Psoas muscle (tissue), 8 donors: Measurements from ENCODE around the gene TM4SF1. TPM values are rescaled to one million over a fixed set of nuclear protein-coding genes. Genes with fewer than 3 reads are reported as not detected.
"Not testable (repeated sequence)": the region's sequence is repeated elsewhere in the genome, so short reads cannot be mapped to it uniquely, and the experiment has no call there.

ENCODE experiments used
- ATAC-seq, 4 donors: fragments of 200-7000 bp; cut with Tn5 transposase; one replicate each; pipeline ENCODE4 v1.9.1; 2020; ENCODE audit warnings: moderate library complexity in 3 of 4, mild to moderate bottlenecking in 2 of 4
- DNase-seq, 2 donors: peaks; one replicate each; pipeline ENCODE4 v3.0.0-alpha.2; 2020
- H3K27ac ChIP-seq: fragments of 200-600 bp; one replicate; pipeline ENCODE4 v1.8.0; 2022
- H3K27me3 ChIP-seq, 3 donors: fragments of 200-600 bp in 1 of 3; one replicate each; pipeline versions ENCODE4 v1.6.1 to v1.8.0; 2013 to 2022; ENCODE audit warnings: low read length in 2 of 3, mild to moderate bottlenecking in 2 of 3, moderate library complexity in 1 of 3; ENCODE audit not compliant: insufficient read depth in 3 of 3
- H3K36me3 ChIP-seq, 2 donors: fragments of 200-600 bp in 1 of 2; one replicate each; pipeline versions ENCODE4 v1.6.1 to v1.8.0; 2013 to 2022; ENCODE audit warnings: low read depth in 1 of 2, mild to moderate bottlenecking in 1 of 2, moderate library complexity in 1 of 2; ENCODE audit not compliant: insufficient read depth in 1 of 2
- H3K4me1 ChIP-seq: fragments of 200-600 bp; one replicate; pipeline ENCODE4 v1.8.0; 2022
- H3K4me3 ChIP-seq: fragments of 200-600 bp; one replicate; pipeline ENCODE4 v1.8.0; 2022; ENCODE audit warnings: mild to moderate bottlenecking
- H3K9me3 ChIP-seq: fragments of 200-600 bp; one replicate; pipeline ENCODE4 v1.8.0; 2022
- WGBS, 3 donors: extraction: QIAGEN DNeasy Blood & Tissue Kit; methylation state at CpG; one replicate each; pipeline versions ENCODE4 v1.1.6 to v1.1.7; 2013; 5-methylcytosine and 5-hydroxymethylcytosine counted together
- intact Hi-C, 2 donors: fragments of 100-400 bp; cut with DNase I; formaldehyde crosslinking; loops; one replicate each; pipeline versions ENCODE4 v1.11.0 to v1.14.2; 2022
- polyA plus RNA-seq, 3 donors: library from polyadenylated mRNA; stranded (reverse); fragments of 200-250 nt; gene quantifications; one replicate each; pipeline ENCODE4 v1.2.3, GENCODE V29; 2013
- total RNA-seq, 4 donors: library from RNA; stranded (reverse); fragmentation: NEBNext Ultra II Directional in 2 of 4; extraction: Animal tissue kit (Norgen Biotek cat#: 25700) in 2 of 4; gene quantifications; one replicate each; pipeline versions ENCODE4 v1.2.1 to v1.2.4, GENCODE V29; 2021 to 2023
- TF ChIP-seq, protein P1 (sequence below): fragments of 200-600 bp; IDR thresholded peaks from one replicate; pipeline ENCODE4 v1.8.0; 2022; ENCODE audit warnings: antibody characterized with exemption
- donor health status: healthy with polysubstance abuse.
- donor health status: DM: no; HTN: no; CAD: no; lungs with moderate emphysema.
- donor health status: Bipolar disorder and iron deficiency.
- donor health status: healthy.
- donor health status: DM: yes; HTN: yes; CAD: no.
- donor health status: DM: no; HTN: no; CAD: no.
- donor health status: DM: no; HTN: no; CAD: no.
- donor health status: DM: yes; HTN: yes; CAD: no.

TM4SF1 gene
- total and polyA plus RNA-seq, 7 donors, result 30.7 to 61.1 (median 49.4) TPM

- ATAC-seq, result no peak
- intact Hi-C loops, result no loop called here
- H3K27ac ChIP-seq, result no peak overlapping the region
- no peaks in the 10 kb centered on the region for H3K36me3 ChIP-seq
- no peak overlapping the region for H3K4me3 ChIP-seq
- no peak for DNase-seq
- H3K4me1 ChIP-seq, result peaks cover 18% of the 10 kb centered on the region
- H3K27me3 ChIP-seq, result no peaks in the 10 kb centered on the region
- H3K9me3 ChIP-seq, result no peaks in the 10 kb centered on the region
- TF ChIP-seq, protein P1, sequence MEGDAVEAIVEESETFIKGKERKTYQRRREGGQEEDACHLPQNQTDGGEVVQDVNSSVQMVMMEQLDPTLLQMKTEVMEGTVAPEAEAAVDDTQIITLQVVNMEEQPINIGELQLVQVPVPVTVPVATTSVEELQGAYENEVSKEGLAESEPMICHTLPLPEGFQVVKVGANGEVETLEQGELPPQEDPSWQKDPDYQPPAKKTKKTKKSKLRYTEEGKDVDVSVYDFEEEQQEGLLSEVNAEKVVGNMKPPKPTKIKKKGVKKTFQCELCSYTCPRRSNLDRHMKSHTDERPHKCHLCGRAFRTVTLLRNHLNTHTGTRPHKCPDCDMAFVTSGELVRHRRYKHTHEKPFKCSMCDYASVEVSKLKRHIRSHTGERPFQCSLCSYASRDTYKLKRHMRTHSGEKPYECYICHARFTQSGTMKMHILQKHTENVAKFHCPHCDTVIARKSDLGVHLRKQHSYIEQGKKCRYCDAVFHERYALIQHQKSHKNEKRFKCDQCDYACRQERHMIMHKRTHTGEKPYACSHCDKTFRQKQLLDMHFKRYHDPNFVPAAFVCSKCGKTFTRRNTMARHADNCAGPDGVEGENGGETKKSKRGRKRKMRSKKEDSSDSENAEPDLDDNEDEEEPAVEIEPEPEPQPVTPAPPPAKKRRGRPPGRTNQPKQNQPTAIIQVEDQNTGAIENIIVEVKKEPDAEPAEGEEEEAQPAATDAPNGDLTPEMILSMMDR, result no peak
These were observed 6.3 kb upstream of the TM4SF1 start for GRCh38 chr3:149383703-149384102.

GRCh38 chr3:149382518-149382917 is 5.1 kb upstream of the TM4SF1 start:
- Histone ChIP-seq H3K4me1 (peaks cover 18% of the 10 kb centered on the region), H3K4me3 (no peak overlapping the region), H3K9me3 (no peaks in the 10 kb centered on the region), H3K36me3 (no peaks in the 10 kb centered on the region), H3K27ac (no peak overlapping the region), H3K27me3 (no peaks in the 10 kb centered on the region)
- intact Hi-C loops, result no loop called here
- TF ChIP-seq, protein P1, result no peak
- no peak for ATAC-seq
- DNase-seq, result no peak
- WGBS, 3 donors, result 81 to 91% (median 87%) methylated on average over 6 of the region's 6 CpGs

- TF ChIP-seq, protein P1, result no peak
- H3K9me3 ChIP-seq, result no peaks in the 10 kb centered on the region
These were observed 4.6 kb upstream of the TM4SF1 start for GRCh38 chr3:149382101-149382467.

GRCh38 chr3:149381173-149382100 is 4.0 kb upstream of the TM4SF1 start:
- Histone ChIP-seq H3K9me3 (no peaks in the 10 kb centered on the region), H3K27me3 (no peaks in the 10 kb centered on the region), H3K36me3 (no peaks in the 10 kb centered on the region), H3K27ac (no peak overlapping the region), H3K4me1 (peaks cover 13% of the 10 kb centered on the region), H3K4me3 (no peak overlapping the region)
- intact Hi-C loops, result no loop called here
- no peak for DNase-seq
- WGBS, 3 donors, result 80 to 93% (median 88%) methylated on average over 6 of the region's 6 CpGs
- TF ChIP-seq, protein P1, result no peak
- ATAC-seq, result no peak

More at GRCh38 chr3:149382101-149382467, 4.6 kb upstream of the TM4SF1 start:
- Histone ChIP-seq H3K27ac (no peak overlapping the region), H3K36me3 (no peaks in the 10 kb centered on the region), H3K27me3 (no peaks in the 10 kb centered on the region), H3K4me1 (peaks cover 17% of the 10 kb centered on the region), H3K4me3 (no peak overlapping the region)
- DNase-seq (no peak), ATAC-seq (no peak)
- intact Hi-C loops, result no loop called here
- 87 to 93% (median 88%) methylated on average over 4 of the region's 4 CpGs for WGBS, 3 donors

GRCh38 chr3:149380220-149380619 is 2.8 kb upstream of the TM4SF1 start:
- H3K4me3 ChIP-seq, H3K36me3 ChIP-seq, H3K4me1 ChIP-seq, H3K27ac ChIP-seq, H3K9me3 ChIP-seq, ATAC-seq, intact Hi-C loops, H3K27me3 ChIP-seq, DNase-seq: not testable (repeated sequence)
- WGBS, 3 donors, result 93 to 95% methylated on average over 3 to 23 of the region's 32 CpGs; no CpG with 5 or more reads in 1 of the 3 donors
